Esophagus muscularis mucosa (tissue), 4 donors: ENCODE measurements around the gene ABCG2. TPM values are rescaled to one million over a fixed set of nuclear protein-coding genes. Genes with fewer than 3 reads are reported as not detected.

ENCODE experiments used
- DNase-seq: peaks from one replicate; pipeline ENCODE4 v3.0.0-alpha.2; 2017; ENCODE audit errors: extremely low spot score
- H3K27ac ChIP-seq, 4 donors: fragments of 200-600 bp; sonication (generic); replicated peaks in 1 of 4; 1 replicate in 3 of 4; 2 replicates in 1 of 4; pipeline ENCODE4 v1.5.1; 2016 to 2019; ENCODE audit warnings: mild to moderate bottlenecking in 1 of 4
- H3K27me3 ChIP-seq, 4 donors: fragments of 200-600 bp; sonication (generic); one replicate each; pipeline versions ENCODE4 v1.5.1 to v1.6.0; 2016 to 2019
- H3K36me3 ChIP-seq, 4 donors: fragments of 200-600 bp; sonication (generic); one replicate each; pipeline ENCODE4 v1.5.1; 2016 to 2019
- H3K4me1 ChIP-seq, 4 donors: fragments of 200-600 bp; sonication (generic); one replicate each; pipeline ENCODE4 v1.5.1; 2016 to 2019
- H3K4me3 ChIP-seq, 4 donors: fragments of 200-600 bp; sonication (generic); 1 replicate in 2 of 4; 2 replicates in 2 of 4; pipeline ENCODE4 v1.5.1; 2016 to 2019; ENCODE audit warnings: mild to moderate bottlenecking in 4 of 4, moderate library complexity in 1 of 4
- H3K9me3 ChIP-seq, 4 donors: fragments of 200-600 bp; sonication (generic); 1 replicate in 3 of 4; 2 replicates in 1 of 4; pipeline ENCODE4 v1.5.1; 2016 to 2019
- EP300 ChIP-seq: sonication (generic); formaldehyde crosslinking; IDR thresholded peaks from one replicate; pipeline ENCODE4 v1.6.1; 2017; ENCODE audit warnings: antibody characterized with exemption
- POLR2A ChIP-seq: fragments of 450-650 bp; IDR thresholded peaks from one replicate; pipeline ENCODE4 v1.6.1; 2017; ENCODE audit warnings: antibody characterized with exemption, moderate library complexity, mild to moderate bottlenecking, low read depth
- POLR2AphosphoS5 ChIP-seq, 2 donors: sonication (generic); formaldehyde crosslinking; IDR thresholded peaks; one replicate each; pipeline ENCODE4 v1.6.1; 2017; ENCODE audit warnings: antibody characterized with exemption in 2 of 2
- WGBS: methylation state at CpG from one replicate; pipeline ENCODE4 v1.1.5; 2018; 5-methylcytosine and 5-hydroxymethylcytosine counted together
- intact Hi-C: fragments of 100-400 bp; cut with DNase I; formaldehyde crosslinking; loops from one replicate; pipeline ENCODE4 v1.15.1; 2023
- total RNA-seq, 4 donors: library from RNA; depleted of rRNA; stranded (reverse); fragments of >200 nt; gene quantifications; one replicate each; pipeline versions ENCODE4 v1.1.0 to v1.2.1, GENCODE V29; 2016
- TF ChIP-seq, protein P1 (sequence below), 3 experiments: fragments of 200-600 bp in 2 of 3; fragments of 450-650 bp in 1 of 3; sonication (generic) in 2 of 3; IDR thresholded peaks; one replicate each; pipeline ENCODE4 v1.5.1; 2017 to 2019; ENCODE audit warnings: antibody characterized with exemption in 3 of 3, mild to moderate bottlenecking in 2 of 3, moderate library complexity in 1 of 3

The ABCG2 gene
- total RNA-seq, 4 donors from 2014 or later: 0.83 to 5.2 (median 2.7) TPM

DNA sequence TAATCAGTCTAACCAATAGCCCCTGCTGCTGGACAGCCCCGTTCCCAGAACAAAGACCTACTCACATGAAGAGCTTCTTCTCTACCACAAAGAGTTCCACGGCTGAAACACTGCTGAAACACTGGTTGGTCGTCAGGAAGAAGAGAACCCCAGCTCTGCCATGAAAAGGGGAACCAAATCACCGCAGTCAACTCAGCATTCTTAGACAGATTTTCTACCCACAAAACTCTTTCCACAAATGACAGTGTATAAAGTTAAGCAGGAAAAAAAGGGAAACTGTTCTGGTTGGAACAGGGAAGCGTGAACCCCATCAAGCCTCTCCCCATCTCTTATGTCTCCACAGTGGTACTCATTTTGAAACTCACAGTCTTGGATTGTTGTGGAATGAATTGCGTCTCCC, 57.3 kb downstream of the ABCG2 start:
- DNase-seq: no peak
- H3K4me3 ChIP-seq: no peak overlapping the region
- peaks cover 0 to 8% (median 0%) of the 10 kb centered on the region in 4 donors for H3K36me3 ChIP-seq
- no peak for TF ChIP-seq EP300
- TF ChIP-seq, protein P1, sequence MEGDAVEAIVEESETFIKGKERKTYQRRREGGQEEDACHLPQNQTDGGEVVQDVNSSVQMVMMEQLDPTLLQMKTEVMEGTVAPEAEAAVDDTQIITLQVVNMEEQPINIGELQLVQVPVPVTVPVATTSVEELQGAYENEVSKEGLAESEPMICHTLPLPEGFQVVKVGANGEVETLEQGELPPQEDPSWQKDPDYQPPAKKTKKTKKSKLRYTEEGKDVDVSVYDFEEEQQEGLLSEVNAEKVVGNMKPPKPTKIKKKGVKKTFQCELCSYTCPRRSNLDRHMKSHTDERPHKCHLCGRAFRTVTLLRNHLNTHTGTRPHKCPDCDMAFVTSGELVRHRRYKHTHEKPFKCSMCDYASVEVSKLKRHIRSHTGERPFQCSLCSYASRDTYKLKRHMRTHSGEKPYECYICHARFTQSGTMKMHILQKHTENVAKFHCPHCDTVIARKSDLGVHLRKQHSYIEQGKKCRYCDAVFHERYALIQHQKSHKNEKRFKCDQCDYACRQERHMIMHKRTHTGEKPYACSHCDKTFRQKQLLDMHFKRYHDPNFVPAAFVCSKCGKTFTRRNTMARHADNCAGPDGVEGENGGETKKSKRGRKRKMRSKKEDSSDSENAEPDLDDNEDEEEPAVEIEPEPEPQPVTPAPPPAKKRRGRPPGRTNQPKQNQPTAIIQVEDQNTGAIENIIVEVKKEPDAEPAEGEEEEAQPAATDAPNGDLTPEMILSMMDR (IDR thresholded peaks at IDR 0.05): no peak
- no peak for TF ChIP-seq POLR2AphosphoS5 (IDR thresholded peaks at IDR 0.05)
- TF ChIP-seq POLR2A: no peak
- no peaks in the 10 kb centered on the region for H3K4me1 ChIP-seq
- intact Hi-C loops: no loop called here
- no peaks in the 10 kb centered on the region for H3K27me3 ChIP-seq
- H3K9me3 ChIP-seq: no peaks in the 10 kb centered on the region
- no peak overlapping the region for H3K27ac ChIP-seq
- WGBS: 75% methylated on average over 6 of the region's 6 CpGs

DNA sequence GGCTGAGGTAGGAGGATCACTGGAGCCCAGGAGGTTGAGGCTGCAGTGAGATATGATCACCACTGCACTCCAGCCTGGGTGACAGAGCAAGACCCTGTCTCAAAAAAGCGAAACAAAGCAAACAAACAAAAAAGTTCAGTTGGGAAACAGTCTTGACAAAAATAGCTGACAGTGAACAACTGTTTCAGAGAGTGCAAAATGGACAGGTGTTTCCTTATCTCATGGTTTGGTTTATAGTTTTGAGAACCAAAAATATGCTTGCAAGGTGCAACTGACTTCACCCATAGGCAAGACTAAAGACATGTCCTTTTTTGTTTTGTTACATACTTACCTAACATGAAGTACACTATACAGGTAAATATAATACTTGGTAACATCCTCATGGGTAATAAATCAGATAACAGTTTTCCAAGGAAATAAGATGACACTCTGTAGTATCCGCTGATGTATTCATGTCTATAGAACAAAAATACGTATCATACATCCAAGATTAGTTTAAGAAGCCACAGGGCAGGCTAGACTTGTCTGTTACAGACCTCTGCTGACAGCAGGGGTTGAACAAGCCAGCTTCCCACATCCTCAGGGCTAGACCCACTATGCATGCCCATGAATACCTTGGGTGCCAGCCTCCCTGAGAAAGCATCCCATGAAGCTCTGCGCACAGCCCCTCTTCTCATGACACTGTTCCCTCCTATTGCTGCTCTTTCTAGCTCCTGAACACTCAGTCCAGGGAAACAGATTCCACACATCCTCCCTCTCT, 59.3 kb downstream of the ABCG2 start:
- intact Hi-C loops: no loop called here
- H3K36me3 ChIP-seq: peaks cover 0 to 8% (median 0%) of the 10 kb centered on the region in 4 donors
- no peaks in the 10 kb centered on the region for H3K9me3 ChIP-seq
- TF ChIP-seq POLR2A: no peak
- no peak for TF ChIP-seq POLR2AphosphoS5 (IDR thresholded peaks at IDR 0.05)
- TF ChIP-seq, protein P1 (IDR thresholded peaks at IDR 0.05): no peak
- no peak for TF ChIP-seq EP300
- no peak overlapping the region for H3K27ac ChIP-seq
- H3K4me1 ChIP-seq: no peaks in the 10 kb centered on the region
- no peaks in the 10 kb centered on the region for H3K27me3 ChIP-seq
- H3K4me3 ChIP-seq: no peak overlapping the region
- no peak for DNase-seq
- 90% methylated on average over 4 of the region's 4 CpGs for WGBS

DNA sequence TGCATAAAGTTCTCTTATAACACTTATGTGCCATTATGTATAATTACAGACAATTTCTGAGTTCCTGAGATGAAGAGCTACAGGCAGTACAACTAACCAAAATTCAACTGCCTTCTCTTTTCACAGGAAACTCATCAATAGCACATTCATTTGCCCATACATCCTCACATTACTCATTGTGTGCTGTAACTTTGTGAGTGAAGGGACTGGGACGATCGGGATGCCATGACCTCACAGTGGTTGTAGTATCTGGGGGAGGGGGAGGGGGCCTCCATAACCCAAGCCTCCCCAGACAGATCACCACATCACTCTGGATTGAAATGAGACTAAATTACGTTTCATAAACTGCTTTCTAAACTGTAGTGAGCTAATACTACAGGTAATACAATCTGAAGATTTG, 60.7 kb downstream of the ABCG2 start:
- Histone ChIP-seq H3K4me1 (no peaks in the 10 kb centered on the region), H3K4me3 (no peak overlapping the region), H3K27ac (no peak overlapping the region), H3K36me3 (peaks cover 0 to 8% (median 0%) of the 10 kb centered on the region in 4 donors), H3K9me3 (no peaks in the 10 kb centered on the region), H3K27me3 (no peaks in the 10 kb centered on the region)
- TF ChIP-seq, protein P1 (IDR thresholded peaks at IDR 0.05): no peak
- TF ChIP-seq POLR2A (no peak), POLR2AphosphoS5 (IDR thresholded peaks at IDR 0.05) (no peak), EP300 (no peak)
- WGBS: 100% methylated on average over 1 of the region's 3 CpGs
- intact Hi-C loops: no loop called here
- DNase-seq: no peak

DNA sequence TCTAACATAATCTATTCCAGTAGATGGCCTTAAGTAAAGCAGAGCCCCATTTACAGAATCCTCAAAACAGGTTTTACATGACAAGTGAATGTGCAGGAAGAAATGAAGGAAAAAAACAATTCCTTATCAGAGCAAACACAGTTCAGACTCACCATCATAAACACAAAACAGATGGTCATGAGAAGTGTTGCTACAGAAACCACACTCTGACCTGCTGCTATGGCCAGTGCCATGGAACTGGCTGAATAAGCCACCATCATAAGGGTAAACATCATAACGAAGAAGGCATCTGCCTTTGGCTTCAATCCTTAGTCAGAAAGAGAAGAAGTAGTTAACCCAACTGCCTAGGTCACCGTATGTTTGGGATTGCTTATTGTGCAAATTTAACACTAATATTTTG, 61.1 kb downstream of the ABCG2 start:
- Histone ChIP-seq H3K4me1 (no peaks in the 10 kb centered on the region), H3K27ac (no peak overlapping the region), H3K4me3 (no peak overlapping the region), H3K36me3 (peaks cover 0 to 8% (median 0%) of the 10 kb centered on the region in 4 donors), H3K27me3 (no peaks in the 10 kb centered on the region), H3K9me3 (no peaks in the 10 kb centered on the region)
- WGBS: 78% methylated on average over 2 of the region's 2 CpGs
- no peak for DNase-seq
- intact Hi-C loops: no loop called here
- TF ChIP-seq, protein P1 (IDR thresholded peaks at IDR 0.05): no peak
- TF ChIP-seq POLR2A (no peak), POLR2AphosphoS5 (IDR thresholded peaks at IDR 0.05) (no peak), EP300 (no peak)
